Measurements from ENCODE around the gene PXDN. TPM values are rescaled to one million over a fixed set of nuclear protein-coding genes. Genes with fewer than 3 reads are reported as not detected.

PXDN gene
- total and polyA plus RNA-seq, 2 of the 13 experiments (the other 11 are each of a cell fraction or from before 2014, with no cell fraction given) = not detected

DNA sequence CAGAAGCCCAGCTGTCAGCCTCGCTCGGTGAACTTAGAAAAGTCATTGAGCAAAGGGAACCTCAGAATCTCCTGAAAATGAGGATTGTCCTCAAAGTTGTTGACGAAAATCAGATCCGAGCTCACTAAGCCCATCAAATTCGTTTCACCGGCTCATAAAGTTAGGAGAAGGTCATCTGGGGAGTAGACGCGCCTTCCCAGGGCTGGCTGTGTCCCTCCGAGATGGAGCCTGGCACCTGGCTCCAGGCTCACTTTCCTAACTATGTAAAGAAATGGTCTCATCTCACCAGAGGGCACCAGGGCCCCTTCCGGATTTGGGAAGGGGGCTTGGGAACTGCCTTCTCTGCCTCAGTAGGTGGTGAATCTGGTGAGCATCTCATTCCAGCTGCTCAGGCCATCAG is 145.5 kb downstream of the PXDN start (continued):
- TF ChIP-seq ZNF781 (CRISPR knock-in tag; IDR thresholded peaks at IDR 0.05; ENCODE audit: borderline replicate concordance, not compliant biosample characterization) = no peak
- TF ChIP-seq, protein P1, sequence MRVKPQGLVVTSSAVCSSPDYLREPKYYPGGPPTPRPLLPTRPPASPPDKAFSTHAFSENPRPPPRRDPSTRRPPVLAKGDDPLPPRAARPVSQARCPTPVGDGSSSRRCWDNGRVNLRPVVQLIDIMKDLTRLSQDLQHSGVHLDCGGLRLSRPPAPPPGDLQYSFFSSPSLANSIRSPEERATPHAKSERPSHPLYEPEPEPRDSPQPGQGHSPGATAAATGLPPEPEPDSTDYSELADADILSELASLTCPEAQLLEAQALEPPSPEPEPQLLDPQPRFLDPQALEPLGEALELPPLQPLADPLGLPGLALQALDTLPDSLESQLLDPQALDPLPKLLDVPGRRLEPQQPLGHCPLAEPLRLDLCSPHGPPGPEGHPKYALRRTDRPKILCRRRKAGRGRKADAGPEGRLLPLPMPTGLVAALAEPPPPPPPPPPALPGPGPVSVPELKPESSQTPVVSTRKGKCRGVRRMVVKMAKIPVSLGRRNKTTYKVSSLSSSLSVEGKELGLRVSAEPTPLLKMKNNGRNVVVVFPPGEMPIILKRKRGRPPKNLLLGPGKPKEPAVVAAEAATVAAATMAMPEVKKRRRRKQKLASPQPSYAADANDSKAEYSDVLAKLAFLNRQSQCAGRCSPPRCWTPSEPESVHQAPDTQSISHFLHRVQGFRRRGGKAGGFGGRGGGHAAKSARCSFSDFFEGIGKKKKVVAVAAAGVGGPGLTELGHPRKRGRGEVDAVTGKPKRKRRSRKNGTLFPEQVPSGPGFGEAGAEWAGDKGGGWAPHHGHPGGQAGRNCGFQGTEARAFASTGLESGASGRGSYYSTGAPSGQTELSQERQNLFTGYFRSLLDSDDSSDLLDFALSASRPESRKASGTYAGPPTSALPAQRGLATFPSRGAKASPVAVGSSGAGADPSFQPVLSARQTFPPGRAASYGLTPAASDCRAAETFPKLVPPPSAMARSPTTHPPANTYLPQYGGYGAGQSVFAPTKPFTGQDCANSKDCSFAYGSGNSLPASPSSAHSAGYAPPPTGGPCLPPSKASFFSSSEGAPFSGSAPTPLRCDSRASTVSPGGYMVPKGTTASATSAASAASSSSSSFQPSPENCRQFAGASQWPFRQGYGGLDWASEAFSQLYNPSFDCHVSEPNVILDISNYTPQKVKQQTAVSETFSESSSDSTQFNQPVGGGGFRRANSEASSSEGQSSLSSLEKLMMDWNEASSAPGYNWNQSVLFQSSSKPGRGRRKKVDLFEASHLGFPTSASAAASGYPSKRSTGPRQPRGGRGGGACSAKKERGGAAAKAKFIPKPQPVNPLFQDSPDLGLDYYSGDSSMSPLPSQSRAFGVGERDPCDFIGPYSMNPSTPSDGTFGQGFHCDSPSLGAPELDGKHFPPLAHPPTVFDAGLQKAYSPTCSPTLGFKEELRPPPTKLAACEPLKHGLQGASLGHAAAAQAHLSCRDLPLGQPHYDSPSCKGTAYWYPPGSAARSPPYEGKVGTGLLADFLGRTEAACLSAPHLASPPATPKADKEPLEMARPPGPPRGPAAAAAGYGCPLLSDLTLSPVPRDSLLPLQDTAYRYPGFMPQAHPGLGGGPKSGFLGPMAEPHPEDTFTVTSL (CRISPR knock-in tag; IDR thresholded peaks at IDR 0.05; ENCODE audit: borderline replicate concordance) = no peak
- no peak for TF ChIP-seq ZFYVE20 (CRISPR knock-in tag; IDR thresholded peaks at IDR 0.05; ENCODE audit: borderline replicate concordance, low read depth)
- TF ChIP-seq IKZF4 (CRISPR knock-in tag; IDR thresholded peaks at IDR 0.05; ENCODE audit: borderline replicate concordance, low read depth, not compliant biosample characterization) = no peak

DNA sequence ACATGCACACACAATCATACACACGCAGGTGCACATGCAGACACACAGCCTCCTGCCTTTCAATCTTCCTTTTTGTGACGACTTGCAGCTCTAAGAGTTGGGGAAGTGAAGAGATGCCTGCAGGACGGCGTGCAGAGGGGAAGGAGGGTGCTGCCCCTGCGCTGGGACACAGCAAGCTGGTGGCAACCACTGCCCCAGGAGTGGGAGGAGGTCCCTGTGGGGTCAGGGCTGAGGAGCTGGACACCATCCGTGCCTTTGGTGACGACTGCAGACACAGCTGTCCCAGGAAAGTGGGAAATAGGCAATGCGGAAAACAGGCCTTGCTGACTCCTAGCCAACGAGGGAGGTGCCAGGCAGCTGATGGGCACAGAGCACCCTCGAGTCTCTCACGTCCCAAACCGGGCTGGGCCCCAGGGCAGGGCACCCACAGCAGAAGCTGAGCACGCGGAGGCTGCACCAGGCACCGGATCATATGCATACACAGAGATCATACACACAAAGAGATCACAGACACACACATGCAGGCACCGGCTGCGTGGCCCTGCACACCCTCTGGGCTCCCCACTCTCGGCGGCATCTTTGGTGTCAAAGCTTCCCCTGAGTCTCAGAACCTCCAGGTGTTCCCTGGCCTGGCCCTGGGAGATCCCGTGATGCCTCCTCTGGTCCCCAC is 146.1 kb downstream of the PXDN start:
- ChIA-PET CTCF (ENCODE audit: low intra/inter-chr PET ratio, low total read pairs) (no interaction called here), POLR2A (no interaction called here)
- no peak overlapping the region for H3K4me2 ChIP-seq (ENCODE audit: low read depth, low read length)
- no peak for DNase-seq (ENCODE audit: low spot score)
- TF ChIP-seq RARG (CRISPR knock-in tag; IDR thresholded peaks at IDR 0.05; ENCODE audit: low read depth) = no peak
- TF ChIP-seq NR2F6 (IDR thresholded peaks at IDR 0.05) = no peak
- TF ChIP-seq NR2F6 (CRISPR knock-in tag; IDR thresholded peaks at IDR 0.05) = no peak
- TF ChIP-seq, protein P2, sequence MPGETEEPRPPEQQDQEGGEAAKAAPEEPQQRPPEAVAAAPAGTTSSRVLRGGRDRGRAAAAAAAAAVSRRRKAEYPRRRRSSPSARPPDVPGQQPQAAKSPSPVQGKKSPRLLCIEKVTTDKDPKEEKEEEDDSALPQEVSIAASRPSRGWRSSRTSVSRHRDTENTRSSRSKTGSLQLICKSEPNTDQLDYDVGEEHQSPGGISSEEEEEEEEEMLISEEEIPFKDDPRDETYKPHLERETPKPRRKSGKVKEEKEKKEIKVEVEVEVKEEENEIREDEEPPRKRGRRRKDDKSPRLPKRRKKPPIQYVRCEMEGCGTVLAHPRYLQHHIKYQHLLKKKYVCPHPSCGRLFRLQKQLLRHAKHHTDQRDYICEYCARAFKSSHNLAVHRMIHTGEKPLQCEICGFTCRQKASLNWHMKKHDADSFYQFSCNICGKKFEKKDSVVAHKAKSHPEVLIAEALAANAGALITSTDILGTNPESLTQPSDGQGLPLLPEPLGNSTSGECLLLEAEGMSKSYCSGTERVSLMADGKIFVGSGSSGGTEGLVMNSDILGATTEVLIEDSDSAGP (CRISPR knock-in tag; IDR thresholded peaks at IDR 0.05; ENCODE audit: borderline replicate concordance) = no peak
- TF ChIP-seq EHMT2 (IDR thresholded peaks at IDR 0.05; ENCODE audit: borderline replicate concordance, low read depth, low read length) = no peak
- no peak for TF ChIP-seq ATF7 (IDR thresholded peaks at IDR 0.05)
- TF ChIP-seq ATF7 (CRISPR knock-in tag; IDR thresholded peaks at IDR 0.05) = no peak
- no peaks in the 10 kb centered on the region for H3K27me3 ChIP-seq (ENCODE audit: control insufficient read depth in 1 of 2, insufficient read depth in 2 of 2, low read length in 2 of 2)
- in situ Hi-C loops (cut with HindIII; ENCODE audit: extremely low pct_ligation_motif_present, low pct_unique_long_range_greater_than_20kb) (no loop called here), intact Hi-C loops (cut with micrococcal nuclease; ENCODE audit: unreplicated experiment) (no loop called here)
- peaks cover 19% of the 10 kb centered on the region for H3K4me1 ChIP-seq (ENCODE audit: insufficient read depth, low read length)
- H3K9me3 ChIP-seq (ENCODE audit: low read length) = peaks cover 21% of the 10 kb centered on the region
- H4K20me1 ChIP-seq (ENCODE audit: insufficient read depth, low read length) = no peaks in the 10 kb centered on the region
- no peak for FAIRE-seq
- H3K27ac ChIP-seq (ENCODE audit: extremely low read length, insufficient read depth, low read length) = no peak overlapping the region
- H3K36me3 ChIP-seq (replicated peaks in 1 of 2; ENCODE audit: control insufficient read depth in 1 of 2, insufficient read depth in 2 of 2, low read length in 2 of 2) = no peaks in the 10 kb centered on the region
- no peak overlapping the region for H3K4me3 ChIP-seq (replicated peaks in 1 of 3; ENCODE audit: insufficient read depth in 1 of 3, low read depth in 2 of 3, low read length in 3 of 3)
- H3K79me2 ChIP-seq (ENCODE audit: insufficient read depth, low read length) = no peaks in the 10 kb centered on the region
- H3K9ac ChIP-seq (ENCODE audit: insufficient read depth, low read depth, low read length) = no peak overlapping the region
- WGBS (ENCODE audit: low lambda C conversion rate) = 32% methylated on average over 17 of the region's 20 CpGs
- H2AFZ ChIP-seq (ENCODE audit: low read length) = no peak overlapping the region
- no peak for ATAC-seq
- BruUV-seq (replicated peaks) = no TSS peak
